Keratinocyte (primary cell): Measurements from ENCODE around the gene SMIM38.

Experiments
- CTCF ChIP-seq, 3 experiments: IDR thresholded peaks in 1 of 3; conservative IDR thresholded peaks in 1 of 3; optimal IDR thresholded peaks in 1 of 3; 2 replicates in 2 of 3; 3 replicates in 1 of 3; pipeline versions ENCODE3 to v1.5.1; 2011; ENCODE audit warnings: low read length in 3 of 3, mild to moderate bottlenecking in 3 of 3, moderate library complexity in 2 of 3, control low read depth in 1 of 3, inconsistent platforms in 1 of 3; ENCODE audit not compliant: insufficient read depth in 2 of 3; ENCODE audit errors: extremely low read depth in 1 of 3
- EZH2 ChIP-seq: IDR thresholded peaks from one replicate; pipeline ENCODE4 v1.6.1; 2012; ENCODE audit warnings: inconsistent platforms, mild to moderate bottlenecking, low read length, moderate library complexity

GRCh38 chr11:69171476-69172240 is 15.9 kb downstream of the SMIM38 start:
- TF ChIP-seq CTCF (optimal IDR thresholded peaks at IDR 0.05 in 1 of 3, IDR thresholded peaks at IDR 0.05 in 1 of 3, conservative IDR thresholded peaks at IDR 0.05 in 1 of 3; ENCODE audit: extremely low read depth in 1 of 3, insufficient read depth in 2 of 3, low read length in 3 of 3) (no peak), EZH2 (no peak)
